ENCODE measurements around the gene CPNE6.

CPNE6 gene

DNA sequence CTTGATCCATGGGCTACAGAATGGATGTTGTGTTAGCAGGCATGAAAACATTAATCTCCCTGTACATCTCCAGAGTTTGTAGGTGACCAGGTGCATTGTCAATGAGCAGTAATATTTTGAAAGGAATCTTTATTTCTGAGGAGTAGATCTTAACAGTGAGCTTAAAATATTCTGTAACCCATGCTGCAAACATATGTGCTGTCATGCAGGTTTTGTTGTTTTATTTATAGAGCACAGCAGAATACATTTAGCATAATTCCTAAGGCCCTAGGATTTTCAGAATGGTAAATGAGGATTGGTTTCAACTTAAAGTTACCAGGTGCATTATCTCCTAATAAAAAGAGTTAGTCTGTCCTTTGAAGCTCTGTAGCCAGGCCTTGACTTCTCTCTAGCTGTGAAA is 55.6 kb downstream of the CPNE6 start:
- in situ Hi-C loops (cut with HindIII; ENCODE audit: low sequenced_read_pairs) = no loop called here

DNA sequence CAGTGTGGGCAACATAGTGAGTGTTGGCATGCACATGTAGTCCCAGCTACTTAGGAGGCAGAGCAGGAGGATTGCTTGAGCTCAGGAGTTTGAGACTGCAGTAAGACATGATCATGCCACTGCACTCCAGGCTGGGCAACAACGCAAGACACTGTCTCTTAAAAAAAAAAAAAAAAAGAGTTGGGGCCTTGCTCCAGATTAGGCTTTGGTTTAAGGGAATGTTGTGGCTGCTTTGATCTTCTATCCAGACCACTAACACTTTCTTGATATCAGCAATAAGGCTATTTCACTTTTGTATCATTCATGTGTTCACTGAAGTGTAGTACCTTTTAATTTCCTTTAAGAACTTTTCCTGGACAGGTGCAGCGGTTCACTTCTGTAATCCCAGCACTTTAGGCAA is 56.3 kb downstream of the CPNE6 start:
- in situ Hi-C loops (cut with HindIII; ENCODE audit: low sequenced_read_pairs) = no loop called here

Data from DLD1 (cell line).